Retinal pigment epithelial cell (primary cell): ENCODE data around the gene BSCL2.
"Not testable (repeated sequence)": the region's sequence is repeated elsewhere in the genome, so short reads cannot be mapped to it uniquely, and the experiment has no call there.

Experiments
- DNase-seq: peaks from one replicate; pipeline ENCODE4 v3.0.0-alpha.2; 2010; ENCODE audit warnings: low read depth
- H3K4me3 ChIP-seq: 2 replicates; pipeline ENCODE4 v1.5.1; 2011; ENCODE audit warnings: mild to moderate bottlenecking, low read length, control low read depth, moderate library complexity
- CTCF ChIP-seq: conservative IDR thresholded peaks from 2 replicates; pipeline ENCODE4 v1.5.1; 2011; ENCODE audit warnings: low read depth, low read length, control low read depth, inconsistent platforms

The BSCL2 gene

GRCh38 chr11:62747475-62748160 lies 40.4 kb upstream of the BSCL2 start:
- H3K4me3 ChIP-seq: no peak overlapping the region
- DNase-seq: no peak
- no peak for TF ChIP-seq CTCF

- DNase-seq: no peak
- TF ChIP-seq CTCF: no peak
- no peak overlapping the region for H3K4me3 ChIP-seq
These were observed 30.0 kb upstream of the BSCL2 start for GRCh38 chr11:62737196-62737595.

- no peak for DNase-seq
- peak; percentile 8 for TF ChIP-seq CTCF
These were observed 25.6 kb upstream of the BSCL2 start for GRCh38 chr11:62732830-62733229.

GRCh38 chr11:62730076-62730475 lies 22.9 kb upstream of the BSCL2 start:
- H3K4me3 ChIP-seq: peak overlapping the region; percentile 84
- not testable (repeated sequence) for DNase-seq

More at GRCh38 chr11:62732830-62733229, 25.6 kb upstream of the BSCL2 start:
- H3K4me3 ChIP-seq: no peak overlapping the region

- DNase-seq: peak; percentile 46
- TF ChIP-seq CTCF: no peak
- peak within 1 kb of the TSS; percentile 84 for H3K4me3 ChIP-seq
These were observed 21.2 kb upstream of the BSCL2 start, which contains the start of gene TTC9C for GRCh38 chr11:62728171-62728988. Gene TTC9C, plus strand, starts transcription at chr11:62728486. Its CDS starts 363 bp downstream, at chr11:62728849.

GRCh38 chr11:62727872-62728170 lies 20.6 kb upstream of the BSCL2 start:
- DNase-seq: peak; percentile 90
- TF ChIP-seq CTCF: no peak
- H3K4me3 ChIP-seq: peak overlapping the region; percentile 84

GRCh38 chr11:62727165-62727871 lies 20.1 kb upstream of the BSCL2 start, which contains the start of gene HNRNPUL2:
Gene HNRNPUL2, minus strand, starts transcription at chr11:62727457. Its CDS starts 301 bp downstream, at chr11:62727156.
- TF ChIP-seq CTCF: peak; percentile 22
- H3K4me3 ChIP-seq: peak within 1 kb of the TSS; percentile 84
- peak; percentile 96 for DNase-seq
